ENCODE results near the gene PARP2. TPM values are rescaled to one million over a fixed set of nuclear protein-coding genes. Genes with fewer than 3 reads are reported as not detected.

PARP2 gene
- total and polyA plus RNA-seq, 2 of the 8 experiments (the other 6 are each of a cell fraction or from before 2014, with no cell fraction given), result 27.7 to 41.7 TPM

GRCh38 chr14:20334017-20334416 is 9.4 kb upstream of the PARP2 start:
- POLR2A ChIA-PET (ENCODE audit: partially characterized antibody), result interaction anchor here (0.6 to 10.1 kb wide), 10 partner anchors 8 to 294 kb away, joined by 3 to 215 read pairs (median 3); partner anchors contain the start of genes APEX1 and PARP2
- TF ChIP-seq CBX8 (IDR thresholded peaks at IDR 0.05; ENCODE audit: borderline replicate concordance, low read depth, low read length), result no peak
- no peak for TF ChIP-seq SIN3A (conservative IDR thresholded peaks at IDR 0.05 in 1 of 2, IDR thresholded peaks at IDR 0.05 in 1 of 2; ENCODE audit: low read depth in 1 of 2, low read length in 2 of 2)
- TF ChIP-seq E2F6 (IDR thresholded peaks at IDR 0.05), result no peak
- TF ChIP-seq POU5F1 (IDR thresholded peaks at IDR 0.05; ENCODE audit: low read depth, low read length), result no peak
- no peak for TF ChIP-seq FOSL1 (IDR thresholded peaks at IDR 0.05; ENCODE audit: insufficient read depth, low read depth, low read length)
- no peak for TF ChIP-seq NRF1 (IDR thresholded peaks at IDR 0.05; ENCODE audit: low read depth, low read length)
- no peak for TF ChIP-seq CBX5 (IDR thresholded peaks at IDR 0.05; ENCODE audit: low read depth, low read length)
- no peak for TF ChIP-seq ZNF274 (IDR thresholded peaks at IDR 0.05; ENCODE audit: borderline replicate concordance, extremely low read depth, low read length)
- no peak for TF ChIP-seq SUZ12 (IDR thresholded peaks at IDR 0.05; ENCODE audit: low read length)
- TF ChIP-seq JUND (IDR thresholded peaks at IDR 0.05; ENCODE audit: low read length), result no peak
- TF ChIP-seq ATF3 (IDR thresholded peaks at IDR 0.05; ENCODE audit: insufficient read depth, low read depth, low read length), result no peak
- TF ChIP-seq CHD2 (IDR thresholded peaks at IDR 0.05; ENCODE audit: low read length), result no peak
- TF ChIP-seq CEBPB (IDR thresholded peaks at IDR 0.05; ENCODE audit: low read depth, low read length), result no peak

More at GRCh38 chr14:20334017-20334416, 9.4 kb upstream of the PARP2 start:
- no peak overlapping the region for H3K9ac ChIP-seq (replicated peaks in 1 of 4; ENCODE audit: extremely low read depth in 1 of 4, low read depth in 3 of 4, low read length in 3 of 4)
- H3K23ac ChIP-seq (ENCODE audit: insufficient read length), result no peak overlapping the region
- H3K27me3 ChIP-seq (replicated peaks in 1 of 4; ENCODE audit: control insufficient read depth in 3 of 4, extremely low read depth in 1 of 4, insufficient read depth in 3 of 4, low read length in 3 of 4), result no peaks in the 10 kb centered on the region
- H3K9me3 ChIP-seq (ENCODE audit: insufficient read depth in 2 of 2, low read depth in 1 of 2, low read length in 1 of 2), result no peaks in the 10 kb centered on the region
- no peaks in the 10 kb centered on the region for H3K79me1 ChIP-seq (ENCODE audit: low read depth, low read length)
- H3K27ac ChIP-seq (ENCODE audit: low read depth, low read length), result no peak overlapping the region
- no peak overlapping the region for H3K14ac ChIP-seq (ENCODE audit: insufficient read length)
- 85% methylated on average over 7 of the region's 7 CpGs; no CpG with 5 or more reads in 1 of the 2 experiments for WGBS, 2 experiments (ENCODE audit: extremely low coverage in 1 of 2, insufficient coverage in 1 of 2, insufficient read length in 1 of 2, insufficient replicate concordance in 2 of 2, low coverage in 1 of 2, low lambda C conversion rate in 2 of 2, missing lambda C conversion rate in 1 of 2)
- DNase-seq (ENCODE audit: low read depth in 1 of 2, low spot score in 2 of 2) (no peak), FAIRE-seq (no peak)
- no peak overlapping the region for H2BK120ac ChIP-seq (replicated peaks; ENCODE audit: low read depth, low read length)
- H4K8ac ChIP-seq (ENCODE audit: extremely low read depth, insufficient read depth, low read length), result no peak overlapping the region
- peaks cover 23 to 44% of the 10 kb centered on the region in 2 experiments for H3K79me2 ChIP-seq (ENCODE audit: control insufficient read depth in 1 of 2, insufficient read depth in 2 of 2, low read length in 2 of 2)
- no peak overlapping the region for H2AK5ac ChIP-seq (ENCODE audit: low read depth, low read length)
- H2BK12ac ChIP-seq (ENCODE audit: low read depth, low read length), result peak overlapping the region; percentile 82; the same call in 1 of the 2 replicates
- peaks cover 0 to 4% (median 3%) of the 10 kb centered on the region in 4 experiments; a peak in 4 of 8 replicates for H3K36me3 ChIP-seq (ENCODE audit: control insufficient read depth in 2 of 4, insufficient read depth in 4 of 4, low read length in 3 of 4)
- H3K4me1 ChIP-seq (replicated peaks in 1 of 4; ENCODE audit: control insufficient read depth in 3 of 4, insufficient read depth in 4 of 4, low read length in 3 of 4), result peaks cover 0 to 3% (median 0%) of the 10 kb centered on the region in 4 experiments; a peak in 3 of 7 replicates
- H2AFZ ChIP-seq (ENCODE audit: low read length), result no peak overlapping the region
- no peak overlapping the region for H3K56ac ChIP-seq (replicated peaks; ENCODE audit: insufficient read length, low read depth, low read length)
- no peak overlapping the region for H3K18ac ChIP-seq (ENCODE audit: extremely low read depth, low read length)
- no peak overlapping the region for H3K4me3 ChIP-seq (ENCODE audit: extremely low read depth in 1 of 4, insufficient read depth in 2 of 4, low read depth in 3 of 4, low read length in 4 of 4)
- no peak overlapping the region for H3K4ac ChIP-seq (replicated peaks; ENCODE audit: insufficient read length, low read depth, low read length)
- H3K4me2 ChIP-seq (ENCODE audit: insufficient read depth in 1 of 2, low read depth in 2 of 2, low read length in 2 of 2), result no peak overlapping the region; a peak in 1 of 4 replicates
- no peak overlapping the region for H2BK15ac ChIP-seq (ENCODE audit: low read length)
- no peak overlapping the region for H2BK20ac ChIP-seq (ENCODE audit: low read length)
- no peak overlapping the region for H4K5ac ChIP-seq (ENCODE audit: insufficient read length, low read depth, low read length)
- 0 out of 2 replicates have a peak, but pooled peaks cover 2% of the 10 kb centered on the region for H3K23me2 ChIP-seq (ENCODE audit: low read depth, low read length)
- H2BK5ac ChIP-seq (ENCODE audit: low read depth, low read length), result no peak overlapping the region
- CTCF ChIA-PET (ENCODE audit: partially characterized antibody), result interaction anchor here (0.5 kb wide), 1 partner anchor 16 kb away, joined by 3 read pairs; no protein-coding TSS in a partner anchor
- peaks cover 0 to 1% of the 10 kb centered on the region in 2 experiments for H4K20me1 ChIP-seq (replicated peaks in 1 of 2; ENCODE audit: control insufficient read depth in 1 of 2, insufficient read depth in 2 of 2, low read length in 2 of 2)
- no peak overlapping the region for H4K91ac ChIP-seq (replicated peaks; ENCODE audit: insufficient read length, low read length)

Measured in H1 (cell line).